ENCODE measurements around the gene TMEM258. TPM values are rescaled to one million over a fixed set of nuclear protein-coding genes. Genes with fewer than 3 reads are reported as not detected.

TMEM258 gene
- total and polyA plus RNA-seq, 9 of the 15 experiments (the other 6 are each of a cell fraction or from before 2014, with no cell fraction given), result 97.2 to 856 (median 231) TPM

DNA sequence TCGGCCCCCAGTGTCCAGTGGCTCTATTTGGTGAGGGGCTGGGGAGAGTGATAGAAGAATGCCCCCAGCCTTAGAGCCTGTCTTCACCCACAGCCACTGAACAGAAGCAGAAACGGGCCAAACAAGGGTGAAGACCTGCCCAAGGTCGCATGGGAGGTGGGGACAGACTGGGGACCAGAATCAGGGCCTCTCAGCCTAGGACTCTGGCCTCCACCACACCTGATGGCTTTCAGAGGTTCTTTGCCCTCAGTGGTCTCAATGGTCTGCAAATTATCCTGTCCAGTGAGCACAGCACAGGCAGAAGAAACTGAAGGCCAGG is 44.5 kb downstream of the TMEM258 start:
- no peaks in the 10 kb centered on the region for H3K36me3 ChIP-seq (ENCODE audit: control insufficient read depth, insufficient read depth, low read length)
- POLR2A ChIA-PET, result interaction anchor here (1.1 to 2.2 kb wide), 3 partner anchors 33 to 45 kb away, joined by 3 to 8 read pairs (median 4); partner anchors contain the start of genes FEN1 and TMEM258
- TF ChIP-seq FOXP1 (CRISPR knock-in tag; IDR thresholded peaks at IDR 0.05) (no peak), CCNT2 (IDR thresholded peaks at IDR 0.05; ENCODE audit: borderline replicate concordance, extremely low read depth, insufficient read length, low read depth, low read length) (no peak), ZNF280A (IDR thresholded peaks at IDR 0.05; ENCODE audit: low read depth, partially characterized antibody) (no peak), PRMT5 (CRISPR knock-in tag; IDR thresholded peaks at IDR 0.05) (no peak), PML (IDR thresholded peaks at IDR 0.05; ENCODE audit: low read length) (no peak), GABPA (tag; conservative IDR thresholded peaks at IDR 0.05; ENCODE audit: low read depth) (0 out of 2 replicates have a peak, but pooled peaks have one; percentile 6), ZNF384 (IDR thresholded peaks at IDR 0.05; ENCODE audit: low read depth, low read length) (no peak), TGIF2 (CRISPR knock-in tag; IDR thresholded peaks at IDR 0.05) (no peak), TOE1 (IDR thresholded peaks at IDR 0.05; ENCODE audit: borderline replicate concordance) (0 out of 2 replicates have a peak, but pooled peaks have one; percentile 6), TOE1 (CRISPR knock-in tag; IDR thresholded peaks at IDR 0.05; ENCODE audit: borderline replicate concordance, low read depth) (no peak), ZNF253 (CRISPR knock-in tag; conservative IDR thresholded peaks at IDR 0.05) (no peak), XRCC5 (IDR thresholded peaks at IDR 0.05; ENCODE audit: low read depth, low read length) (0 out of 2 replicates have a peak, but pooled peaks have one; percentile 18), ZNF408 (CRISPR knock-in tag; IDR thresholded peaks at IDR 0.05; ENCODE audit: low read depth) (no peak), MYC (IDR thresholded peaks at IDR 0.05; ENCODE audit: low read depth, low read length) (no peak), MYC (CRISPR knock-in tag; IDR thresholded peaks at IDR 0.05; ENCODE audit: borderline replicate concordance, low read depth) (no peak)
- TF ChIP-seq, protein P1, sequence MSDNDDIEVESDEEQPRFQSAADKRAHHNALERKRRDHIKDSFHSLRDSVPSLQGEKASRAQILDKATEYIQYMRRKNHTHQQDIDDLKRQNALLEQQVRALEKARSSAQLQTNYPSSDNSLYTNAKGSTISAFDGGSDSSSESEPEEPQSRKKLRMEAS (CRISPR knock-in tag; IDR thresholded peaks at IDR 0.05), result no peak
- TF ChIP-seq, protein P2, sequence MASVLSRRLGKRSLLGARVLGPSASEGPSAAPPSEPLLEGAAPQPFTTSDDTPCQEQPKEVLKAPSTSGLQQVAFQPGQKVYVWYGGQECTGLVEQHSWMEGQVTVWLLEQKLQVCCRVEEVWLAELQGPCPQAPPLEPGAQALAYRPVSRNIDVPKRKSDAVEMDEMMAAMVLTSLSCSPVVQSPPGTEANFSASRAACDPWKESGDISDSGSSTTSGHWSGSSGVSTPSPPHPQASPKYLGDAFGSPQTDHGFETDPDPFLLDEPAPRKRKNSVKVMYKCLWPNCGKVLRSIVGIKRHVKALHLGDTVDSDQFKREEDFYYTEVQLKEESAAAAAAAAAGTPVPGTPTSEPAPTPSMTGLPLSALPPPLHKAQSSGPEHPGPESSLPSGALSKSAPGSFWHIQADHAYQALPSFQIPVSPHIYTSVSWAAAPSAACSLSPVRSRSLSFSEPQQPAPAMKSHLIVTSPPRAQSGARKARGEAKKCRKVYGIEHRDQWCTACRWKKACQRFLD (CRISPR knock-in tag; IDR thresholded peaks at IDR 0.05), result no peak

More for the DNA sequence above, 44.5 kb downstream of the TMEM258 start:
- no peak for DNase-seq (ENCODE audit: extremely low read depth in 1 of 4, low spot score in 3 of 4)
- Histone ChIP-seq H3K27me3 (ENCODE audit: control insufficient read depth in 2 of 2, insufficient read depth in 2 of 2, low read length in 2 of 2) (no peaks in the 10 kb centered on the region), H3K79me2 (ENCODE audit: control insufficient read depth, insufficient read depth, low read length) (peaks cover 4% of the 10 kb centered on the region; the same call in 2 of the 3 replicates), H3K9me1 (ENCODE audit: control insufficient read depth, insufficient read depth, low read length) (no peaks in the 10 kb centered on the region), H3K27ac (ENCODE audit: extremely low read depth, low read depth, low read length) (no peak overlapping the region), H4K20me1 (replicated peaks; ENCODE audit: control insufficient read depth, insufficient read depth, low read length) (no peaks in the 10 kb centered on the region), H3K4me1 (replicated peaks in 1 of 2; ENCODE audit: control insufficient read depth in 2 of 2, insufficient read depth in 2 of 2, low read length in 2 of 2) (peaks cover 44 to 88% of the 10 kb centered on the region in 2 experiments), H2AFZ (ENCODE audit: low read depth, low read length) (peak overlapping the region; percentile 97), H3K4me2 (ENCODE audit: insufficient read depth, low read length) (no peak overlapping the region), H3K9ac (ENCODE audit: insufficient read depth in 1 of 2, low read depth in 2 of 2, low read length in 2 of 2) (peak overlapping the region in 1 of 2 experiments; percentile 69; a peak in 3 of 4 replicates), H3K4me3 (no peak overlapping the region), H3K9me3 (replicated peaks; ENCODE audit: control insufficient read depth, insufficient read depth, low read depth, low read length) (no peaks in the 10 kb centered on the region)
- in situ Hi-C loops (cut with MboI) (loop anchor here (5.0 kb wide), 1 partner anchor 44 kb away; the partner anchor contains the start of genes FEN1 and TMEM258), intact Hi-C loops (cut with micrococcal nuclease) (loop anchor here (5.0 kb wide), 1 partner anchor 359 kb away; no protein-coding TSS in a partner anchor)
- no TSS peak for BruUV-seq (replicated peaks)
- CTCF ChIA-PET (ENCODE audit: low intra/inter-chr PET ratio), result interaction anchor here (0.6 to 1.5 kb wide), 5 partner anchors 14 to 1057 kb away, joined by 3 to 10 read pairs (median 3); partner anchors contain the start of gene NXF1
- no peak for FAIRE-seq
- ATAC-seq, result peak; percentile 3
- WGBS (ENCODE audit: insufficient coverage, low coverage, missing lambda C conversion rate), result 36% methylated on average over 3 of the region's 3 CpGs

All from K562 (cell line).